Stimulated activated CD8-positive, alpha-beta memory T cell treated with anti-CD3 and anti-CD28 coated beads, Interleukin-12 subunit alpha, Interleukin-12 subunit beta, amount 100 ng/mL, for 4 hours (primary cell): ENCODE measurements around the gene SNN.
A peak's percentile ranks its signal among the peaks of the same experiment; 100 is the strongest.

Experiments
- DNase-seq: peaks from one replicate; pipeline ENCODE4 v3.0.0-alpha.2; 2020; ENCODE audit warnings: low read depth

Gene SNN

GRCh38 chr16:11667824-11668622 lies at the start of gene SNN:
Gene SNN (plus strand): TSS chr16:11668455. CDS start chr16:11676060, 7,605 bp downstream.
- peak; percentile 76 for DNase-seq

- DNase-seq, result no peak
Observed at GRCh38 chr16:11619327-11619851, 48.9 kb upstream of the SNN start.

- no peak for DNase-seq
Observed at GRCh38 chr16:11620243-11621003, 47.8 kb upstream of the SNN start.

DNA sequence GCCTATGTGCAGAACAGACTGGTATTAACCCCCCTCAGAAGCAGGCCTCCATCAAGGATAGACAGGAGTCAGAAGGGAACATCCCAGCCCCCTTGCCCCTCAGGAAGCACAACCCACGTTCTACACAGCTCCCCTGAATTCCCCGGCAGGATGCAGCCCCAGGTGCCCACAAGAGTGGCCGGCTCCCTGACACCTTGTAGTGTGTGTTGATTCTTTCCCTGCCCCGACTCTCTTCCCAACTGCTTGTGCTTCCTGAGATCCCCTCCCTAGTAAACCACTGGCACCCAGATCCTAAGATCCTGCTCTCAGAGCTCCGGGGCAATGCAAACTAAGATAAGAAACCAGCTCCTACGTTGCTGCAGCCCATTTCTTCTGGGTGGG lies 46.7 kb upstream of the SNN start:
- DNase-seq, result no peak

- peak; percentile 25 for DNase-seq
Observed at GRCh38 chr16:11621920-11622651, 46.2 kb upstream of the SNN start.

DNA sequence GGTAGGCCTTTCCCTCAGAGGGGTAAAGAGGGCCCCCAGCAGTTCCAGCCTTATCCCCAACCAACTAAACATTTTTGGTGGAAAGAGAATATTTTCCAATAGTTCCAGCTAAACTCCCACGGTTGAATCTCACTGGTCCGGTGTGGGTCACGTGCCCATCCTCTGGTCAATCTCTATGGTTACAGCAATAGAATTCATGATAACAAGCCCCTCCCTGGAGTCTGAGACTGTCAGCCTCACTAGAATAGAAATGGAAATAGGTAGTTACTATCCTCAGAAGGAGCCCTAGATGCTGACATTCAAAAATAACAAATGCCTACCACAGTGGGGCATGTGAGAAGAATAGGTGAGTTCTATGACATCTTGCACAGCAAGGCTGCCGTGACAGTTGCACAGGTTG lies 44.0 kb upstream of the SNN start:
- DNase-seq, result no peak

DNA sequence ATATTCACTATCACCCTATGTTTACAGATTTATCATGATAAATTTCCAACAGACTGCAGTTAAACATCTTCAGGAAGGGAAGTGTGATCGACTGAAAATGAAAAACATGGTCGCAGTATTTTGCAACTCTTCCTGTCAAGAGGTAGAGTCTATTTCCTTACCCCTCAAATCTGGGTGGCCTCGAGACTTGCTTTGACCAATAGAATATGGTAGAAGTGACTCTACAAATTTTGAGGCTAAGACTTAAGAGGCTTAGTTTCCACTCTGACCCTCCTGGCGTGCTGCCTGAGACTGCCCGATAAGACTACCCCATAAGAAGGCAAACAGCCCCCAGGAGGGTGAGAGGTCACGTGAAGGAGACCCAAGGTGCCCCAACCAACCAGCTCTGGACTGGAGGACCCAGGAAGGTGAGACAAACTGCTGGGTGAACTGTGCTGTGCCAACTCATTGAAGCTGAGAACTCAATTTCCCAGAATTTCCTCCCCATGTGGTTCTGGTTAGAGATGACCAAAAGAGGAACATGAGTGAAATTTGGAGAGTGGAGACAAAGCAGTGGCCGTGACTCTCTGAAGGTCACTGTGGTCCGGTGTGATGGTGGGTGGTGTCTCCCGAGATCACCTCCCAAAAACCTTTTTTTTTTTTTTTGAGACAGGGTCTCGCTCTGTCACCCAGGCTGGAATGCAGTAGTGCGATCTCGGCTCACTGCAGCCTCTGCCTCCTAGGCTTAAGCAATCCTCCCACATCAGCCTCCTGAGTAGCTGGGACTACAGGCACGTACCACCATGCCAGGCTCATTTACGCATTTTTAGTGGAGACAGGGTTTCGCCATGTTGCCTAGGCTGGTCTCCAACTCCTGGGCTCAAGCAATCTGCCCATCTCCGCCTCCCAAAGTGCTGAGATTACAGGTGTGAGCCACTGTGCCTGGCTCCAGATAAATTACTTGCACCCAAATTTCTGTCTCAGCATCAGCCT lies 43.3 kb upstream of the SNN start:
- DNase-seq, result no peak

GRCh38 chr16:11625769-11626168 lies 42.5 kb upstream of the SNN start:
- no peak for DNase-seq

GRCh38 chr16:11626657-11627291 lies 41.5 kb upstream of the SNN start:
- DNase-seq, result no peak

- DNase-seq, result no peak
Observed at GRCh38 chr16:11627292-11627663, 41.0 kb upstream of the SNN start.

DNA sequence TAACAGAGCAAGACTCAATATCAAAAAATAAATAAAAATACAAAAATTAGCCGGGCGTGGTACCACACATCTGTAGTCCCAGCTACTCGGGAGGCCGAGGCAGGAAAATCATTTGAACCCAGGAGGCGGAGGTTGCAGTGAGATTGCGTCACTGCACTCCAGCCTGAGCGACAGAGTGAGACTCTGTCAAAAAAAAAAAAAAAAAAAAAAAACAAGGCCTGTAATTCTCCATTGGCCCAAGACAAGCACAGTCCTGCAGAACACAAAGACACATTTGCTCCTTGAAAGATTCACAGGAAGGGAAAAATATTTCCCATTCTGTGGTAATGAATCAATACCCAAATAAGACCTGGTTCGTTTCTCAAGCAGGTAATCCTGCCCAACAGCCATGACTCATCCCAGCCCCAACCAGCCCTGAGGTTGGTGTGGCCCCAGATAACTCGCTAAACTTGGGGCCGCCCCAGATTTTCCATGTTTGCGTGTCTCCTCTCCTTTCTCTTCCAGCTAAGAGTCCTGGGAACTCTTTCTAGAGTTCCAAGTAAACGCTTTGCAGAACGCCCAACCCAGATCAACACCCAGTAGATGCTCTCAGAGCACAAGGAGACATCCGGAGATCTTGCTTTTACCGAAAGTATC lies 40.3 kb upstream of the SNN start:
- no peak for DNase-seq

- no peak for DNase-seq
Observed at GRCh38 chr16:11629071-11630030, 38.9 kb upstream of the SNN start.

- no peak for DNase-seq
Observed at GRCh38 chr16:11630046-11630767, 38.0 kb upstream of the SNN start.

DNA sequence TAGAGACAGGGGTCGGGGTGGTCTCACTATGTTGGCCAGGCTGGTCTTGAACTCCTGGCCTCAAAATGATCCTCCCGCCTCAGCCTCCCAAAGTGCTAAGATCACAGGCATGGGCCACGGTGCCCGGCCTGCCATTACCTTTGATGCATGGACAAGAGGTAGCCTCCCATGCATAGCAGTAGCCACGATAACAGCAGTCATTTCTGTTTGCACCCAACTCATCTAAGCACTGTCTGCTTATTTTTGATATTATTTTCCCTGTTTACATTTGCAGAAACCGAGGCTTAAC lies 37.5 kb upstream of the SNN start:
- DNase-seq, result no peak

DNA sequence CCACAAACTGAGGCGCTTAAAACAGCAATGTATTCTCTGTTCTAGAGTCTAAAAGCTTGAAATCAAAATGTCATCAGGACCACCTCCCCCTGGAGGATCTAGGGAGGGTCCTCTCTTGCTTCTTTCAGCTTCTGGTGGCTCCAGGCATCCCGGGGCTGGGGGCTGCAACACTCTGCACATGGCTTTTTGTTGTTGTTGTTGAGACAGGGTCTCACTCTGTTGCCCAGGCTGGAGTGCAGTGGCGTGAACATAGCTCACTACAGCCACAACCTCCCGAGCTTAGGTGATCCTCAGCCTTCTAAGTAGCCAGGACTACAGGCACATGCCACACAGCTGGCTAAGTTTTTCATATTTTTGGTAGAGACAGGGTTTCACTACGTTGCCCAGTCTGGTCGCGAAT lies 37.0 kb upstream of the SNN start:
- no peak for DNase-seq

- DNase-seq, result no peak
Observed at GRCh38 chr16:11632455-11632939, 35.8 kb upstream of the SNN start.

- DNase-seq, result no peak
Observed at GRCh38 chr16:11633113-11633512, 35.1 kb upstream of the SNN start.

GRCh38 chr16:11634312-11634711 lies 33.9 kb upstream of the SNN start:
- DNase-seq, result no peak
